ENCODE data around the gene POPDC2.

Gene POPDC2

GRCh38 chr3:119647843-119648575, 12.4 kb downstream of the POPDC2 start:
- in situ Hi-C loops (cut with MboI; ENCODE audit: low pct_unique_long_range_greater_than_20kb, low sequenced_read_pairs, unreplicated experiment): no loop called here
- no peak for DNase-seq (ENCODE audit: low spot score)
- TF ChIP-seq CTCF (IDR thresholded peaks at IDR 0.05; ENCODE audit: extremely low read depth, insufficient read depth, missing control alignments): no peak

- no peak for DNase-seq (ENCODE audit: low spot score)
- in situ Hi-C loops (cut with MboI; ENCODE audit: low pct_unique_long_range_greater_than_20kb, low sequenced_read_pairs, unreplicated experiment): no loop called here
- TF ChIP-seq CTCF (IDR thresholded peaks at IDR 0.05; ENCODE audit: extremely low read depth, insufficient read depth, missing control alignments): no peak
Measured at GRCh38 chr3:119647171-119647570, 13.2 kb downstream of the POPDC2 start.

GRCh38 chr3:119645813-119646212, 14.6 kb downstream of the POPDC2 start:
- in situ Hi-C loops (cut with MboI; ENCODE audit: low pct_unique_long_range_greater_than_20kb, low sequenced_read_pairs, unreplicated experiment): no loop called here
- no peak for DNase-seq (ENCODE audit: low spot score)
- TF ChIP-seq CTCF (IDR thresholded peaks at IDR 0.05; ENCODE audit: extremely low read depth, insufficient read depth, missing control alignments): no peak

- in situ Hi-C loops (cut with MboI; ENCODE audit: low pct_unique_long_range_greater_than_20kb, low sequenced_read_pairs, unreplicated experiment): no loop called here
- no peak for TF ChIP-seq CTCF (IDR thresholded peaks at IDR 0.05; ENCODE audit: extremely low read depth, insufficient read depth, missing control alignments)
- no peak for DNase-seq (ENCODE audit: low spot score)
Measured at GRCh38 chr3:119644481-119644880, 15.9 kb downstream of the POPDC2 start.

GRCh38 chr3:119643528-119643927, 16.9 kb downstream of the POPDC2 start:
- in situ Hi-C loops (cut with MboI; ENCODE audit: low pct_unique_long_range_greater_than_20kb, low sequenced_read_pairs, unreplicated experiment): no loop called here
- DNase-seq (ENCODE audit: low spot score): no peak
- no peak for TF ChIP-seq CTCF (IDR thresholded peaks at IDR 0.05; ENCODE audit: extremely low read depth, insufficient read depth, missing control alignments)

GRCh38 chr3:119642746-119643473, 17.5 kb downstream of the POPDC2 start:
- in situ Hi-C loops (cut with MboI; ENCODE audit: low pct_unique_long_range_greater_than_20kb, low sequenced_read_pairs, unreplicated experiment): no loop called here
- TF ChIP-seq CTCF (IDR thresholded peaks at IDR 0.05; ENCODE audit: extremely low read depth, insufficient read depth, missing control alignments): no peak
- DNase-seq (ENCODE audit: low spot score): no peak

Measured in GM13977 (cell line).